ENCODE results near the gene CASP1.

Gene CASP1

GRCh38 chr11:105051559-105051958 lies 16.6 kb upstream of the CASP1 start:
- TF ChIP-seq CTCF (IDR thresholded peaks at IDR 0.05; ENCODE audit: borderline replicate concordance, insufficient read depth, low read depth, low read length), result no peak

GRCh38 chr11:105049481-105049880 lies 14.5 kb upstream of the CASP1 start:
- no peak overlapping the region for H3K4me3 ChIP-seq (ENCODE audit: low read depth, low read length)
- no peak for TF ChIP-seq CTCF (IDR thresholded peaks at IDR 0.05; ENCODE audit: borderline replicate concordance, insufficient read depth, low read depth, low read length)

More at GRCh38 chr11:105051559-105051958, 16.6 kb upstream of the CASP1 start:
- H3K4me3 ChIP-seq (ENCODE audit: low read depth, low read length), result no peak overlapping the region

GRCh38 chr11:105046898-105047579 lies 12.1 kb upstream of the CASP1 start:
- TF ChIP-seq CTCF (IDR thresholded peaks at IDR 0.05; ENCODE audit: borderline replicate concordance, insufficient read depth, low read depth, low read length), result no peak
- no peak overlapping the region for H3K4me3 ChIP-seq (ENCODE audit: low read depth, low read length)

GRCh38 chr11:105045676-105046296 lies 10.8 kb upstream of the CASP1 start:
- H3K4me3 ChIP-seq (ENCODE audit: low read depth, low read length), result no peak overlapping the region

GRCh38 chr11:105044557-105045524 lies 9.9 kb upstream of the CASP1 start, which contains the start of gene CARD16:
TSS of gene CARD16 (minus strand) at chr11:105045335. CDS start at chr11:105045297, 38 bp downstream.
- H3K4me3 ChIP-seq (ENCODE audit: low read depth, low read length), result peak within 1 kb of the TSS; percentile 48

More at GRCh38 chr11:105045676-105046296, 10.8 kb upstream of the CASP1 start:
- TF ChIP-seq CTCF (IDR thresholded peaks at IDR 0.05; ENCODE audit: borderline replicate concordance, insufficient read depth, low read depth, low read length), result no peak

GRCh38 chr11:105042178-105042577 lies 7.2 kb upstream of the CASP1 start:
- H3K4me3 ChIP-seq (ENCODE audit: low read depth, low read length), result no peak overlapping the region
- TF ChIP-seq CTCF (IDR thresholded peaks at IDR 0.05; ENCODE audit: borderline replicate concordance, insufficient read depth, low read depth, low read length), result no peak

GRCh38 chr11:105040703-105041102 lies 5.8 kb upstream of the CASP1 start:
- no peak overlapping the region for H3K4me3 ChIP-seq (ENCODE audit: low read depth, low read length)

GRCh38 chr11:105034388-105034787 lies 556 bp downstream of the CASP1 start:
- H3K4me3 ChIP-seq (ENCODE audit: low read depth, low read length), result peak overlapping the region; percentile 29

More at GRCh38 chr11:105040703-105041102, 5.8 kb upstream of the CASP1 start:
- no peak for TF ChIP-seq CTCF (IDR thresholded peaks at IDR 0.05; ENCODE audit: borderline replicate concordance, insufficient read depth, low read depth, low read length)
